Progenitor cell of endocrine pancreas (in vitro differentiated cells): ENCODE results near the gene TFDP3. TPM values are rescaled to one million over a fixed set of nuclear protein-coding genes. Genes with fewer than 3 reads are reported as not detected.

Source experiments
- DNase-seq: peaks from one replicate; pipeline ENCODE4 v3.0.0; 2021; ENCODE audit warnings: low spot score; ENCODE audit not compliant: unreplicated experiment
- H3K27ac Mint-ChIP-seq: 2 replicates; pipeline ENCODE4 v1.8.0; 2021; ENCODE audit warnings: mild to moderate bottlenecking, moderate library complexity, mixed read lengths
- H3K27me3 Mint-ChIP-seq: 2 replicates; pipeline ENCODE4 v1.8.0; 2021; ENCODE audit warnings: mixed read lengths
- H3K36me3 Mint-ChIP-seq: 2 replicates; pipeline ENCODE4 v1.8.0; 2022; ENCODE audit warnings: mixed read lengths; ENCODE audit not compliant: insufficient read depth
- H3K4me1 Mint-ChIP-seq: 2 replicates; pipeline ENCODE4 v1.8.0; 2021; ENCODE audit warnings: low read depth, mixed read lengths
- H3K4me3 Mint-ChIP-seq: 2 replicates; pipeline ENCODE4 v1.8.0; 2021; ENCODE audit warnings: low read depth, mild to moderate bottlenecking, moderate library complexity, mixed read lengths
- H3K9me3 Mint-ChIP-seq: 2 replicates; pipeline ENCODE4 v1.8.0; 2021; ENCODE audit warnings: low read depth, mixed read lengths
- CTCF ChIP-seq: fragments of 200-600 bp; sonication (generic); IDR thresholded peaks from one replicate; pipeline ENCODE4 v1.5.0; 2021; ENCODE audit warnings: antibody characterized with exemption, mild to moderate bottlenecking; ENCODE audit not compliant: unreplicated experiment
- total RNA-seq: library from RNA; stranded (reverse); gene quantifications from 2 replicates; pipeline ENCODE4 v1.2.1, GENCODE V29; 2021

Gene TFDP3
- total RNA-seq, 1 donor from 2014 or later, result not detected

DNA sequence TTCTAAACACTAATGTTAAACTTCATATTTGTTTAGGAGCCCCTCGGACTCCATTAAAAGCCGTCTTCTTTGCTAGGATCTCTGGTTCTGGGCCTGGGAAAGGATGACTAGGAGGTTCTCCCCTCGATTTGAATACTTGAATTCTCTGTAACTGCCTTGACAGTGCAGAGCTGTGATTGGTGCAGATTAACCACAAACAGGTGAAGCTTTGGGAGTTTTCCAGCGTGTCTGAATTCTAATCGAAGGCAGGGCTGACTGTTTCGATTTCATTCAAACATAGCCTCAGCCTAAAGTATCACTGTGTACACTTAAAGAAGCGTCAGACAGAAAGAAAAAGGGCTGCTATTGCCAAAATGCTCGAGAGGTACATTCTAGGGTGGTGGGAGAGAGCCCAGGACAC is 29.0 kb downstream of the TFDP3 start:
- DNase-seq, result no peak
- Mint-ChIP-seq H3K4me1 (peaks cover 13% of the 10 kb centered on the region), H3K36me3 (no peaks in the 10 kb centered on the region), H3K27ac (no peak overlapping the region), H3K27me3 (peaks cover 3% of the 10 kb centered on the region), H3K9me3 (no peaks in the 10 kb centered on the region), H3K4me3 (no peak overlapping the region)
- no peak for TF ChIP-seq CTCF

DNA sequence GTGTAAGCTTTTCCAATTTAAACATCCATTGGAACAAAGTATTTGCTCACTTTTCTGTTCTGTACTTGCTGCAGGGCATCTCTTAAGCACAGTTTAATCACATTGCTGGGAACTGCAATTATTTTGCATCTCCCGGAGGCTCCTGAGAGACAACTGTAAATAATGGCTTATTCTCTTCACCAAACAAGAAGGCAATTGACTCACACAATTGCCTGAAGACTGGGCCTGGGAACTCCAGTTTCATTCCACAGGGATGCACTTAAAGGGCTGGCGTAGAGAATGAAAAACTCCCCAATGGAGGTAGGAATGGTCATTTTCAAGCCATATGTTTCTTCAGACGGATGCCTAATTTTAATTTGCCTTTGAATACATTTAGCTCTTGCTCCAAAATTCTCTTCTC is 29.5 kb downstream of the TFDP3 start:
- H3K4me3 Mint-ChIP-seq, result no peak overlapping the region
- no peak for TF ChIP-seq CTCF
- no peak overlapping the region for H3K27ac Mint-ChIP-seq
- DNase-seq, result no peak
- H3K4me1 Mint-ChIP-seq, result peaks cover 13% of the 10 kb centered on the region
- H3K27me3 Mint-ChIP-seq, result peaks cover 3% of the 10 kb centered on the region
- H3K9me3 Mint-ChIP-seq, result no peaks in the 10 kb centered on the region
- H3K36me3 Mint-ChIP-seq, result no peaks in the 10 kb centered on the region

DNA sequence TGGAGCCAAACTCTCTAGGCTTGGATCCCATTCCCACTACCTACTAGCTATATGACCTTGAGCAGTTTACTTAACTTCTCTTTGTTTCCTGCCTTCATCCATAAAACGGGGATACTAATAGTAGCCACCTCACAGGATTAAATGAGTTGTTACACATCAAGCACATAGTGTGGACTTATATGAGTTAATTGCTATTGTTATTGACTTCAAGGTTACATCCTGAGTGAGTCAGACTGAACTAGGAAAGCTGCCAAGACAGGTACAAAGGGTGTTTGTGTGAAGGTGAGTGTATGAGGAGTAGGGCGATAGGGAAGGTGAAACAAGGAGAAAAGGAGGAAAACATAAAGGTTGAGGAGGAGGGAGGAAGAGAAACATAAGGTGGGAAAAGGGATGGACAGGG is 32.2 kb downstream of the TFDP3 start:
- peaks cover 5% of the 10 kb centered on the region for H3K4me1 Mint-ChIP-seq
- H3K4me3 Mint-ChIP-seq, result no peak overlapping the region
- H3K27me3 Mint-ChIP-seq, result peaks cover 3% of the 10 kb centered on the region
- no peaks in the 10 kb centered on the region for H3K36me3 Mint-ChIP-seq
- no peaks in the 10 kb centered on the region for H3K9me3 Mint-ChIP-seq
- peak overlapping the region; percentile 4 for H3K27ac Mint-ChIP-seq
- no peak for TF ChIP-seq CTCF
- no peak for DNase-seq

GRCh38 chrX:133185119-133185518 is 33.0 kb downstream of the TFDP3 start:
- TF ChIP-seq CTCF, result no peak
- peaks cover 2% of the 10 kb centered on the region for H3K4me1 Mint-ChIP-seq
- H3K27me3 Mint-ChIP-seq, result peaks cover 3% of the 10 kb centered on the region
- H3K27ac Mint-ChIP-seq, result no peak overlapping the region
- no peak overlapping the region for H3K4me3 Mint-ChIP-seq
- H3K9me3 Mint-ChIP-seq, result no peaks in the 10 kb centered on the region
- no peak for DNase-seq
- H3K36me3 Mint-ChIP-seq, result no peaks in the 10 kb centered on the region

- Mint-ChIP-seq H3K4me3 (no peak overlapping the region), H3K36me3 (no peaks in the 10 kb centered on the region), H3K9me3 (no peaks in the 10 kb centered on the region), H3K27ac (no peak overlapping the region), H3K4me1 (peaks cover 2% of the 10 kb centered on the region), H3K27me3 (peaks cover 3% of the 10 kb centered on the region)
- TF ChIP-seq CTCF, result no peak
- DNase-seq, result no peak
These were observed 34.3 kb downstream of the TFDP3 start for GRCh38 chrX:133183806-133184205.

GRCh38 chrX:133179500-133179899 is 38.7 kb downstream of the TFDP3 start:
- Mint-ChIP-seq H3K27me3 (no peaks in the 10 kb centered on the region), H3K4me3 (no peak overlapping the region), H3K9me3 (no peaks in the 10 kb centered on the region), H3K27ac (no peak overlapping the region), H3K4me1 (peaks cover 8% of the 10 kb centered on the region), H3K36me3 (no peaks in the 10 kb centered on the region)
- no peak for DNase-seq
- TF ChIP-seq CTCF, result peak; percentile 37
